Kidney glomerular epithelial cell (primary cell): ENCODE measurements around the gene CNRIP1.
"Not testable (repeated sequence)": the region's sequence is repeated elsewhere in the genome, so short reads cannot be mapped to it uniquely, and the experiment has no call there.

Source experiments
- DNase-seq: peaks from one replicate; lab custom pipeline; 2025; lab: John Stamatoyannopoulos, UW

CNRIP1 gene

DNA sequence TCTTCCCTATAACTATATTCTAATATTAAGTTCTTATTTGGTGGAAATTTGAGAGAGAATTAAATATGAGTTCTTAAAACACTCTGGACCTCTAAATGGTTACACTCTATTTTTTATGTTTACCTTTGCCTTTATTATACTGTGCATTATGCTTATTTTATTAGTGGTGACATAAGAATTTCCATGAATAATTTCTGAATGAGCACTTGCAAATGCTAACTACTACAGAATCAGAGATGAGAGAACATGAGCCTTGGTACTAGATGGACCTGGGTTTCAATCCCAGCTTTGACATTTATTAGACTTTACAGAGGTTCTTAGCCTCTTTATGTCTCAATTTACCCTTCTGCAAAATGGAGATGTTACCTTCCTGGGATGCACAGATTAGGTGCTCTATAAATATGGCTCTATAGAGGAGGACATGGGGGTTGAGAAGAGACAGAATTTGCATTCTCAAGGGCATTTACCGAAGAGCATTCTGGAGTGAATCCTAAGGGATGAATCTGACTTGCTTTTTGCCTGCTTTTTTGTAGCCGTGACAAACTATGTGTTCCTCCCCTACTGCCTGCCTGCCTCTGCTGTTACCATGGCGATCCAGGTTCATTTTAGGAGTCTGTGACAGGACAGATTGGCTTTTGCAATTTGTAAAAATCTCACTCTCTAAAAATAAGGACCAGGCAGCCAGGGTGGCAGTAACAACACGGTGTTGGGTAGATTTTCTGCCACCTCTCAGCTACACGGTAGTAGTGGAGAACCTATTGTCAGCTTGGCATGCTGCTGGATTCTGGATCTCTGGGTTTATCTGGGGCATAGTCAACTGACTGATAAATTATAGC is 20.7 kb upstream of the CNRIP1 start:
- no peak for DNase-seq

DNA sequence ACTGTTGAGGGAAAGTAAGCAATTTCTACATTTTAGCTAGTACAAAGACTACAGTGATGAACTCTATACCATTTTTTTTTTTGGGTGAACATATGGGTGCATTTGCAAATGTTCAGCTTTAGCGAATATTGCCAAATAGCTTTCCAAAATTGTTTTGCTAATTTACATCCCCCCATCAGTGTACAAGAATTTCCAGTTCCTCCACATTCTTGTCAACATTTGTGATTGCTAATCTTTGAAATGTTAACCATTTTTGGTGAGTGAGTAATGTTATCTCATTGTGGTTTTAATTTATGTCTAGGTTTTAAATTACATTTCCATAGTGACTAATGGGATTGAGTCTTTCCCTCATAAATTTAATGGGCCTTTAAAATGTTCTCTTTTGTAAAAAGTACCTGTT is 16.4 kb upstream of the CNRIP1 start:
- peak; percentile 9 for DNase-seq

DNA sequence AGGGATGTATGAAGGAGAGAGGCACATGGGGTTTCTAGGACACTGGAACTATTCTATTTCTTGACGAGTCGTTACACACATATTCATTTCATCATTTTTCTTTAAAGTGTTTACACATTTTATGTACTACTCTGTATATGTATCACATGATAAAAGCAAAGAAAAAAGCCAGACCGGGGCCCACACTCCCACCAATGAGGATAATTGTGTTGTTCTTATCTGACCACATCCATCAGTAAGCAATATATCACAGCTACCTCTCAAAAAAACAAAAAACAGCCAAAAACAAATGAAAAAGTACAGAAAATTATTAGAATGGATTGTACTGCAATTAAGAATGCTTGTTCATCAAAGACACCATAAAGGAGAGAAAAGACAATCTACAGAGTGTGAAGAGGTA is 14.2 kb upstream of the CNRIP1 start:
- no peak for DNase-seq

- no peak for DNase-seq
Measured at GRCh38 chr2:68333009-68333408, 13.3 kb upstream of the CNRIP1 start.

DNA sequence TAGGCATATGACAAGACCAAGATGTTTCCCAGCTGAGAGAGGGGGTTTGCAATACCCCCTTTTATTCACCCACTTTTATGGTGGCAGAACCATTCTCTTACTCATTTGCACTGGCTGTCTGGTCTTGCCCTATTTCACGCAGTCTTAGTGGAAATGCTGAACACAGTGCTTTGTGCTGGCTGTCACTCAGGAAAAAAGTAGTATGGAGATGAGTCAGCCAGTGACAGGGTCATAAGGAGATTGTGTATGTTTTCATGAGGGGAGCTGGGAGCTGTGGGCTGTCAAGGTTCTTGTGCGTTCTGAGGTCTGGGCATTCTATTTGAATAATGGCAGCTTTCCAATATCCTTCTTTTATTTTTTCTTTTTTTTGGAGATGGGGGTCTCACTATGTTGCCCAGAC is 10.9 kb upstream of the CNRIP1 start:
- DNase-seq: no peak

- no peak for DNase-seq
Measured at GRCh38 chr2:68328901-68329300, 9.2 kb upstream of the CNRIP1 start.

- no peak for DNase-seq
Measured at GRCh38 chr2:68325056-68325455, 5.3 kb upstream of the CNRIP1 start.

- DNase-seq: no peak
Measured at GRCh38 chr2:68320118-68320641, 431 bp upstream of the CNRIP1 start.

DNA sequence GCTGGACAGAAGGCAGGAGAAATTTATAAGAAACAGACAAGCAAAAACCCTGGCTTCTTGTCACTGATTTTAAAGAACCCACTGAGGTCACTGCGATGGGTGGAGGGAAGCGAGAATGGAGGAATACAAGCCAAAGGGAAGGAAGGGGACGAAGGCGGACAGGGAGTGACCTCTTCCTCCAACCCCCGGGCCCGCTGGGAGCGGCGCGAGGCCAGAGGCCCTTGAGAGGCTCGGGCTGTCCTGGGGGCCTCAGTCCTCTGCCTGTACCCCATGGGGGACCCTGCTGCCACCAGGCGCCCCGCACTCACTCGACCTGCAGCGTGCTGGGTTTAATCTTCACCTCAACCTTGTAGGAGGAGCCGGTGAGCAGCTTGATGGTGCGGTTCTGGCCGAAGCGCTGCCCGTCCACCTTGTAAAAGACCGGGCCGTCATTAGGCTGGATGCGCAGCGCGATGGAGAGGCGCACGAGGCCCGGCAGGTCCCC is 793 bp downstream of the CNRIP1 start:
- no peak for DNase-seq

DNA sequence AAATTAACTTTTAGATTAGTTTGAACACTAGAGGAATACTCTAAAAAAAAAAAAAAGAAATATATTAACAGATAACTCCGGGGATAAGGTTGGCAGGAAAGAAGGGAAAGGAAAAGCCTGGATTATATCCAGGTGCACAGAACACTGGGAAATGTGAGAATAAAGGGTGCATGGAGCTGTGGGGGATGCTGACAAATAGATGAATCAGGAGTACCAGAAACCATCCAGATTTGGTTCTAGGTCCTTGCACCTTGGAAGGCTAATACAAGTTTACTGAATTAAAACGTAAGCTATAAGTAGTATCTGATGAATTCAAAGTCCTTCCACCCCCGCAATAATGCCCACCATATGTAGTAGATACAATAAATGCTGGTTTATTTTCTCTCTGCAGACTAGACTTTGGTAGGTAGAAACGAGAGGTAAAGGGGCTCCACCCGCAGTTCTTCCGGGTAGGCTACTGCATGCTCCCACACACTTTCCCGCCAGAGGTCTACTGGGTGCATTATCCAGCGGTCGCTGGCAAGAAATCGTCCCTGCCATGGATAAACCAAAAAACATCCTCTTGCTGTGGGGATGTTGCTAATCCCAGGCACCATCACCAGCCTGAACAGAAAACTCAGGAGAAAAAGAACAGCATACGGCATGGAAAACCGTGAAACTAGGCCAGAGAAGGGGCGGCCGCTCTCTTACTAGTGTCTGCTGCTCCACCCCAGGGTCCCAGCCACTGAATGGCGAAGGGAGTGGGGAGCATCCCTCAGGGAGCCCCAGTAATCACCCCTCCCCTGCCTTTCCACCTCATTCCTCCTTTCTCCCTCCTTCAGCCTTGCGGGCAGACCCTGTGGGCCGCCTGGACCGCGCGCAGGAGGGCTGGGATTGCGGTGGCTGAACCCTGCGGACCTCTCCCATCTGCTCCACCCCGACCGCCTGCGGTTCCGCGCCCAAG is 1.5 kb downstream of the CNRIP1 start:
- no peak for DNase-seq

GRCh38 chr2:68316111-68316510 is 3.6 kb downstream of the CNRIP1 start:
- no peak for DNase-seq

DNA sequence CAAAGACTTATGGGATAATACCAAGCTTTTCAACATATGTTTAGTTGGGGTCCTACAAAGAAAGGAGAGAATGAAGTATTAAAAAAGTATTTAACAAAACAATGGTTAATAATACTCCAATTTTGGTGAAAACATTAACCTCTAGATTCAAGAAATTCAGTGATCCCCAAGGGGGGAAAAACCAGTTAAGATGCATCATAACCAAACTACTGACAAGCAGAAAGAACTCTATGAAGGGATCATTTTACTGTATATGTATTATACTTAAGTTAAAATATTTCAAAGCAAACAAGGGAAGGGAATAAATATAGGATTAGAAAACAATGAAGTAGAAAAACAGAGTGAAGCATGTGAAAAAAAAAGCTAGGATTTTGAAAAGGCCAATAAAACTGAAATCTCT is 8.7 kb downstream of the CNRIP1 start:
- no peak for DNase-seq

GRCh38 chr2:68309426-68309825 is 10.3 kb downstream of the CNRIP1 start:
- no peak for DNase-seq

DNA sequence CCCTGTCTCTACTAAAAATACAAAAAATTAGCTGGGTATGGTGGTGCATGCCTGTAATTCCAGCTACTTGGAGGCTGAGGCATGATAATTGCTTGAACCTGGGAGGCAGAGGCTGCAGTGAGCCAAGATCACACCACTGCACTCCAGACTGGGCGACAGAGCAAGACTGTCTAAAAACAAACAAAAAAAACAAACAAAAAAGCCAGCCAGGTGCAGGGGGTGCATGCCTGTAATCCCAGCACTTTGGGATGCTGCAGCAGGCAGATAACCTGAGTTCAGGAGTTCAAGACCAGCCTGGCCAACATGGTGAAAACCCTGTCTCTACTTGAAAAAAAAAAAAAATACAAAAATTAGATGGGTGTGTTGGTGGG is 15.9 kb downstream of the CNRIP1 start:
- DNase-seq: not testable (repeated sequence)

DNA sequence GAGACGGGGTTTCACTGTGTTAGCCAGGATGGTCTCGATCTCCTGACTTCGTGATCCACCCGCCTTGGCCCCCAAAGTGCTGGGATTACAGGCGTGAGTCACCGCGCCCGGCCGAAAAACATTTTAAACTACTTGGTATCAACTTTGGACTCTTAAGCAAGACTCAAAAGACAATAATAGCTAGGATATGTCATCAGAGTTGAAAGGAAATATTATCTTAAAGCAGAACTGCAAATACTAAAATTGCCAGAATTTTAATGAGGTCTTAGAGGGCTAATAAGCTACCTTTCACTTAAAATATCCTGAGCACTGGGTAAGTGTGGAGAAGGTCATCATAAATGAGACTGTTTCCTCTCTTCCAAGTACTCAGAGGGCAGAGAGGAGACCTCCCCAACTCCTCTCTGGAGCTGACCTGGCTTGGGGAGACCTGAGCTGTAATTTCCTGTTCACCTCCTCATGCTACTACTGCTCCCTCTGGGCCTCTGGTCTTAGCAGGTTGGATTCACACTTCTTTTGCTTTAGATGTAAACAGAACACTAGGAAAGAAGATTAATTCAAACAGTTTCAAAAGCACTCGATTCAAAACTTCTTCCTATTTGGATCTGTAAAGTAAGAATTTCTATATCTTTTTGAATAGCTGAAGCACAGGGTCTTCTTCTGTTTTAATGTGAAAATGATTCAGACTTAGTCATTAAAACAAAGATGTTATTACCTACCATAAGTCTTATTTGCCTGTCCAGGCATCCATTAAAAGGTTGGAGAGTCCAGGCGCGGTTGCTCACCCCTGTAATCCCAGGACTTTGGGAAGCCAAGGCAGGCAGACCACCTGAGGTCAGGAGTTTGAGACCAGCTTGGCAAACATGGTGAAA is 16.5 kb downstream of the CNRIP1 start:
- DNase-seq: no peak

GRCh38 chr2:68302281-68302875 is 17.4 kb downstream of the CNRIP1 start:
- DNase-seq: no peak

DNA sequence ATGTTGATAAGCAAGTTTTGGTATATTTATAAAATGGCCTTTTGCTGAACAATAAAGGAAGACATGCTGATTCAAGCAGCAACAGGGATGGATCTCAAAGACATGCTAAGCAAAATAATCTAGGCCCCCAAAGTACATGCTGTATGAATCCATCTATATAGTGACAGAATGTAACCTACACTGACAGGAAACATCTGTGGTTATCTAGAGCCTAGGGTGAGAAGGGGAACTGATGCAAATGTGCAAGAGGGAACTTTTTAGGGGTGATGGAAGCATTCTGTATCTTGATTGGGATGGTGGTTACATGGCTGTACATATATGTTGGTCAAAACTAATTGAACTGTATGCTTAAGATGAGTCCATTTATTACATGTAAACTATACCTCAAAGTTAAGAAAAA is 24.2 kb downstream of the CNRIP1 start:
- DNase-seq: no peak

DNA sequence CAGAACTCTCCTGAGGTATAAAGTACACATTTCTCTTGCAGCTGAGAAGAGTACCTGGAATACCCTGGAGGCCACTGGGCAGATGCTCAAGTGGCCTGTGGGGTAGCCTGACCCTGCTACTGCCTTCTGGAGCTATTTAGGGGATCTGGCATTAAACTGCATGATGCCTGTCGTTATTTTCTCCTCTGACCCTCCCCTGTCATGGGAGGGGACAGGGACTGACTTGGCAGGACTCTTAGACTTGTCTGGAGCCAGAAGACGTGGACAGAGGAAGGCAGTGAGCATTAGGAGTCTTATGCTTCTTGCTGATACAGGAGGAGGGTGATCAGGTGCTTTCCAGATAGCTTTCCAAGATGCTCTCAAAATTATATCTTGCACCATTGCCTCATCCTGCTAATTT is 24.8 kb downstream of the CNRIP1 start:
- no peak for DNase-seq

- no peak for DNase-seq
Measured at GRCh38 chr2:68294187-68294586, 25.6 kb downstream of the CNRIP1 start.

GRCh38 chr2:68293755-68294154 is 26.0 kb downstream of the CNRIP1 start:
- DNase-seq: no peak

DNA sequence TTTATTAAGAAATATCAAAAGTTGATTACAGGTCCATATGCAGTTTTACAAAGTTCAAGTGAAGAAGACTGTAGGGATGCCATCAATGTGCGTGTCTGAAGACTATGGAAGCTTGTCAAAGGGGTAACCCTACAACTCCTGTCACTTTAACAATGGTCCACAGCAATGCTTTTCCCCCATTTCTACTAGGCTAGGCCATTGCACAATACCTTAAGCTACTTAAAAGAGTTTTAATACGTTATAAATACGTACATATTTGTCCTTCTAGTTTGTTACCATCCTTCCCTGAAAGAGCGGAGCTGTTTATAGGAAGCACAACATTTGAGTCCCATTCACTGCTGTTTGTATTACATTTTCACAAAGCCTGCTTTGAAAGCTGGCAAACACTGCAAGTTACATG is 26.7 kb downstream of the CNRIP1 start:
- DNase-seq: no peak
